Naive B cell (primary cell): ENCODE data around the gene PRDM12. TPM values are rescaled to one million over a fixed set of nuclear protein-coding genes. Genes with fewer than 3 reads are reported as not detected.
"Not testable (repeated sequence)": the region's sequence is repeated elsewhere in the genome, so short reads cannot be mapped to it uniquely, and the experiment has no call there.

Experiments used
- ATAC-seq, 2 donors: fragments of 150-1000 bp; cut with Tn5 transposase; 2 replicates each; pipeline ENCODE4 v1.10.0; 2021; ENCODE audit warnings: low read depth in 2 of 2, mild to moderate bottlenecking in 2 of 2, moderate library complexity in 2 of 2
- DNase-seq: peaks from one replicate; pipeline ENCODE4 v3.0.0; 2022
- H3K27ac Mint-ChIP-seq, 6 donors: one replicate each; pipeline ENCODE4 v1.8.0; 2020 to 2022; ENCODE audit warnings: mild to moderate bottlenecking in 6 of 6, mixed read lengths in 6 of 6, moderate library complexity in 5 of 6, inconsistent platforms in 2 of 6
- H3K27me3 Mint-ChIP-seq, 3 donors: one replicate each; pipeline ENCODE4 v1.8.0; 2021 to 2022; ENCODE audit warnings: mixed read lengths in 3 of 3, mild to moderate bottlenecking in 1 of 3
- H3K36me3 Mint-ChIP-seq, 2 donors: one replicate each; pipeline ENCODE4 v1.8.0; 2020 to 2022; ENCODE audit warnings: mixed read lengths in 2 of 2, inconsistent platforms in 1 of 2, mild to moderate bottlenecking in 1 of 2
- H3K4me1 Mint-ChIP-seq, 3 donors: one replicate each; pipeline ENCODE4 v1.8.0; 2020 to 2022; ENCODE audit warnings: mixed read lengths in 3 of 3, inconsistent platforms in 1 of 3, mild to moderate bottlenecking in 1 of 3, moderate library complexity in 1 of 3
- H3K4me3 Mint-ChIP-seq, 8 donors: one replicate each; pipeline ENCODE4 v1.8.0; 2020 to 2022; ENCODE audit warnings: mild to moderate bottlenecking in 8 of 8, mixed read lengths in 8 of 8, moderate library complexity in 8 of 8, inconsistent platforms in 2 of 8
- H3K9me3 Mint-ChIP-seq, 7 donors: one replicate each; pipeline ENCODE4 v1.8.0; 2020 to 2022; ENCODE audit warnings: mixed read lengths in 7 of 7, mild to moderate bottlenecking in 5 of 7, inconsistent platforms in 2 of 7, moderate library complexity in 1 of 7
- polyA plus RNA-seq, 6 donors: library from polyadenylated mRNA; unstranded; fragments of 300-500 nt; fragmentation: Illumina TruSeq; gene quantifications; one replicate each; pipeline ENCODE4 v1.2.3, GENCODE V29; 2021; ENCODE audit warnings: low read depth in 6 of 6

The PRDM12 gene
- polyA plus RNA-seq, 6 donors from 2014 or later, result not detected

GRCh38 chr9:130675396-130675795 lies 11.0 kb downstream of the PRDM12 start:
- Mint-ChIP-seq H3K4me3 (no peak overlapping the region), H3K36me3 (no peaks in the 10 kb centered on the region), H3K9me3 (no peaks in the 10 kb centered on the region), H3K27ac (no peak overlapping the region), H3K4me1 (no peaks in the 10 kb centered on the region), H3K27me3 (peaks cover 14 to 57% (median 27%) of the 10 kb centered on the region in 3 donors)
- no peak for DNase-seq
- ATAC-seq, result no peak

- H3K27me3 Mint-ChIP-seq, result peaks cover 7 to 61% (median 22%) of the 10 kb centered on the region in 3 donors
Measured at GRCh38 chr9:130677252-130677651, 12.9 kb downstream of the PRDM12 start.

GRCh38 chr9:130680836-130681768 lies 16.7 kb downstream of the PRDM12 start:
- peak; percentile 46 to 53 for ATAC-seq
- peaks cover 16 to 68% (median 19%) of the 10 kb centered on the region in 3 donors for H3K27me3 Mint-ChIP-seq
- no peak overlapping the region for H3K27ac Mint-ChIP-seq
- peak overlapping the region; percentile 62 to 98 (median 74) for H3K4me3 Mint-ChIP-seq
- peaks cover 4 to 9% (median 7%) of the 10 kb centered on the region in 3 donors for H3K4me1 Mint-ChIP-seq
- no peaks in the 10 kb centered on the region for H3K36me3 Mint-ChIP-seq
- no peak for DNase-seq
- peaks cover 0 to 6% (median 0%) of the 10 kb centered on the region in 7 donors for H3K9me3 Mint-ChIP-seq

More at GRCh38 chr9:130677252-130677651, 12.9 kb downstream of the PRDM12 start:
- DNase-seq, result no peak
- H3K27ac Mint-ChIP-seq, result no peak overlapping the region
- ATAC-seq, result no peak
- peaks cover under 1 to 4% (median 3%) of the 10 kb centered on the region in 3 donors for H3K4me1 Mint-ChIP-seq
- peak overlapping the region in 1 of 8 donors; percentile 7 for H3K4me3 Mint-ChIP-seq
- no peaks in the 10 kb centered on the region for H3K36me3 Mint-ChIP-seq
- no peaks in the 10 kb centered on the region for H3K9me3 Mint-ChIP-seq

GRCh38 chr9:130681769-130682420 lies 17.5 kb downstream of the PRDM12 start:
- ATAC-seq, result peak; percentile 35 to 36
- Mint-ChIP-seq H3K27ac (peak overlapping the region in 2 of 6 donors; percentile 80 to 82), H3K27me3 (peaks cover 16 to 63% (median 19%) of the 10 kb centered on the region in 3 donors), H3K4me3 (peak overlapping the region; percentile 91 to 99 (median 96)), H3K36me3 (no peaks in the 10 kb centered on the region), H3K4me1 (peaks cover 4 to 9% (median 7%) of the 10 kb centered on the region in 3 donors), H3K9me3 (peaks cover 0 to 6% (median 0%) of the 10 kb centered on the region in 7 donors)
- no peak for DNase-seq

GRCh38 chr9:130682421-130683121 lies 18.2 kb downstream of the PRDM12 start:
- no peaks in the 10 kb centered on the region for H3K36me3 Mint-ChIP-seq
- peak overlapping the region; percentile 91 to 99 (median 96) for H3K4me3 Mint-ChIP-seq
- H3K4me1 Mint-ChIP-seq, result peaks cover 4 to 9% (median 7%) of the 10 kb centered on the region in 3 donors
- H3K27ac Mint-ChIP-seq, result peak overlapping the region in 3 of 6 donors; percentile 16 to 85 (median 80)
- DNase-seq (peak; percentile 37), ATAC-seq (peak; percentile 32 to 53)
- H3K27me3 Mint-ChIP-seq, result peaks cover 18 to 61% (median 23%) of the 10 kb centered on the region in 3 donors
- peaks cover 0 to 6% (median 0%) of the 10 kb centered on the region in 7 donors for H3K9me3 Mint-ChIP-seq

GRCh38 chr9:130685104-130685503 lies 20.7 kb downstream of the PRDM12 start:
- peaks cover 0 to 6% (median 0%) of the 10 kb centered on the region in 7 donors for H3K9me3 Mint-ChIP-seq
- H3K4me3 Mint-ChIP-seq, result no peak overlapping the region
- DNase-seq (no peak), ATAC-seq (no peak)
- H3K4me1 Mint-ChIP-seq, result peaks cover 4 to 9% (median 7%) of the 10 kb centered on the region in 3 donors
- H3K27ac Mint-ChIP-seq, result no peak overlapping the region
- H3K27me3 Mint-ChIP-seq, result peaks cover 19 to 49% (median 24%) of the 10 kb centered on the region in 3 donors
- no peaks in the 10 kb centered on the region for H3K36me3 Mint-ChIP-seq

GRCh38 chr9:130685945-130686344 lies 21.6 kb downstream of the PRDM12 start:
- not testable (repeated sequence) for H3K9me3 Mint-ChIP-seq

GRCh38 chr9:130687615-130688014 lies 23.2 kb downstream of the PRDM12 start:
- Mint-ChIP-seq H3K4me3 (no peak overlapping the region), H3K27me3 (peaks cover 14 to 45% (median 18%) of the 10 kb centered on the region in 3 donors), H3K9me3 (peaks cover 0 to 7% (median 0%) of the 10 kb centered on the region in 7 donors), H3K4me1 (peaks cover 0 to 4% (median under 1%) of the 10 kb centered on the region in 3 donors), H3K27ac (peak overlapping the region in 1 of 6 donors; percentile 84), H3K36me3 (no peaks in the 10 kb centered on the region)
- ATAC-seq, result no peak
- DNase-seq, result no peak

More at GRCh38 chr9:130685945-130686344, 21.6 kb downstream of the PRDM12 start:
- not testable (repeated sequence) for H3K4me1 Mint-ChIP-seq, H3K27ac Mint-ChIP-seq, H3K4me3 Mint-ChIP-seq, H3K36me3 Mint-ChIP-seq, ATAC-seq, DNase-seq
- H3K27me3 Mint-ChIP-seq, result peaks cover 19 to 47% (median 24%) of the 10 kb centered on the region in 3 donors

GRCh38 chr9:130688072-130688471 lies 23.7 kb downstream of the PRDM12 start:
- DNase-seq (no peak), ATAC-seq (no peak)
- peaks cover 11 to 43% (median 17%) of the 10 kb centered on the region in 3 donors for H3K27me3 Mint-ChIP-seq
- H3K27ac Mint-ChIP-seq, result no peak overlapping the region
- no peaks in the 10 kb centered on the region for H3K36me3 Mint-ChIP-seq
- H3K4me1 Mint-ChIP-seq, result peaks cover 2 to 7% (median 3%) of the 10 kb centered on the region in 3 donors
- H3K4me3 Mint-ChIP-seq, result no peak overlapping the region
- H3K9me3 Mint-ChIP-seq, result peaks cover 0 to 7% (median 0%) of the 10 kb centered on the region in 7 donors

- no peak for ATAC-seq
- Mint-ChIP-seq H3K36me3 (no peaks in the 10 kb centered on the region), H3K9me3 (peaks cover 0 to 10% (median 0%) of the 10 kb centered on the region in 7 donors), H3K27ac (no peak overlapping the region), H3K4me3 (peak overlapping the region in 1 of 8 donors; percentile 64), H3K27me3 (peaks cover 11 to 43% (median 17%) of the 10 kb centered on the region in 3 donors), H3K4me1 (peaks cover 10 to 14% (median 13%) of the 10 kb centered on the region in 3 donors)
- DNase-seq, result no peak
Measured at GRCh38 chr9:130689572-130689936, 25.2 kb downstream of the PRDM12 start.

GRCh38 chr9:130689937-130690700 lies 25.7 kb downstream of the PRDM12 start:
- no peak for DNase-seq
- Mint-ChIP-seq H3K4me3 (peak overlapping the region in 3 of 8 donors; percentile 0 to 62 (median 39)), H3K9me3 (peaks cover 0 to 8% (median 0%) of the 10 kb centered on the region in 7 donors), H3K27me3 (peaks cover 11 to 40% (median 11%) of the 10 kb centered on the region in 3 donors), H3K27ac (no peak overlapping the region), H3K4me1 (peaks cover 14 to 18% (median 18%) of the 10 kb centered on the region in 3 donors), H3K36me3 (no peaks in the 10 kb centered on the region)
- ATAC-seq, result no peak

GRCh38 chr9:130692321-130692720 lies 27.9 kb downstream of the PRDM12 start:
- peaks cover 0 to 6% (median 0%) of the 10 kb centered on the region in 7 donors for H3K9me3 Mint-ChIP-seq
- peak overlapping the region in 1 of 6 donors; percentile 38 for H3K27ac Mint-ChIP-seq
- ATAC-seq, result no peak
- H3K4me1 Mint-ChIP-seq, result peaks cover 28 to 39% (median 36%) of the 10 kb centered on the region in 3 donors
- H3K4me3 Mint-ChIP-seq, result peak overlapping the region in 7 of 8 donors; percentile 90 to 98 (median 97)
- DNase-seq, result no peak
- H3K27me3 Mint-ChIP-seq, result peaks cover 9 to 28% (median 10%) of the 10 kb centered on the region in 3 donors
- peaks cover 8 to 16% of the 10 kb centered on the region in 2 donors for H3K36me3 Mint-ChIP-seq
